Measurements from ENCODE around the gene CARMIL3.
A peak's percentile ranks its signal among the peaks of the same experiment; 100 is the strongest.

The CARMIL3 gene

DNA sequence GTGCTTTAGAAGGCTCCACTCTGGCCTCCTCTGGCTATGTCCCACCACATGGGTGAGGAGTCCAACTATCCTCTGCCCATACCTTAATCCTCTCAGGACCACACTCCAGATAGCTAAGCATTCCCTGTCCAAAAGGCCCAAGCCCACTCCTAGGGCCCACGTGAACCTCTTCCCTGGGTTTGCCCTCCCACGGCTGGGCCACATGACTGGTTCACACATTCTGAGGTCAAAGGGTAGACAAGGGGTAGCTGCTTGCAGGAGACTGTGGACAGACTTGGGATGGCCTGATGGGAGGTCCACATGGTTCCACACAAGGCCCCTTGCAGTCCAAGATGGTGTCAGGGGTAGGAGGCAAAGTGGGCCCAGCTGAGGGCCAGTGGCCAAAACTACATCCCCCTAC is 36.3 kb downstream of the CARMIL3 start:
- Histone ChIP-seq H3K4me3 (no peak overlapping the region), H3K27ac (no peak overlapping the region)

DNA sequence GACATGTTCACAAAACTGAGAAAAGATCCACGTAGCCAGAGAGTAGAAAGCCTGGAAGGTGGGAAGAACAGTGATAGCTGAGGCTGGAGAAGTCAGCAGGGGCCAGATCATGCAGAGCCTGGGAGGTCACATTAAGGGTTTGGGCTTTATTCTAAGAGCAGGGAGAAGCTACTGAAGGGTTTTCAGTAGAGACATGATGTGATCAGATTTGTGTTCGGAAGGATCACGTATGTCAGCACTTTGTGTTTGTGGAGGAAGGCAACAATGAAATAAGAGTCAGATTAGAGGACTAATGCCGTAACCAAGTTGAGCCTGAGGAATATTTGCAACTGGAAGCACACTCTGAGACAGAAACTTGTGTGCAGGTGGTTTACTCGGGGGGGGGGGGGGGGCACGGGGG is 38.1 kb downstream of the CARMIL3 start:
- H3K27ac ChIP-seq: no peak overlapping the region

DNA sequence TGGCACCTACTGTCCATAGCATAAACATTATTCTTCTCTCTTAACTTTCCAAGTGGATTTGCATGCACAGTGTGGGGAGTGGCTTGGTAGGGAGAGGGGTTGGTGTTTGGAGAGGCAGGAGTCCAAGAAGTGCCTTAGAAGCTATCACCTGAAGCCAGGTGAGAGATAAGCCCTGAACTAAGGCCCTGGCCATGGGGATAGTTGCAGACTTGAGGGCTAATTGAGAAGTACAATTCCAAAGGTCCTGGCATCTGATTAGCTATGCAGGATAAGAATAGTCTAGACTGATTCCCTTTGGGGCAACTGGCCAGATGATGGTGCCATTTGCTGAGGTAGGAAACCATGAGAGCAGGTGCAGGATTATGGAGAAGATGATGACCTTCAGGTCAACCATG is 40.3 kb downstream of the CARMIL3 start:
- H3K4me3 ChIP-seq: no peak overlapping the region
- H3K27ac ChIP-seq: peak overlapping the region in 3 of 21 experiments; percentile 12 to 90 (median 14)

More for the DNA sequence above, 38.1 kb downstream of the CARMIL3 start:
- H3K4me3 ChIP-seq: no peak overlapping the region

- peak overlapping the region in 12 of 21 experiments; percentile 14 to 100 (median 94) for H3K27ac ChIP-seq
- H3K4me3 ChIP-seq: no peak overlapping the region
These were observed 40.8 kb downstream of the CARMIL3 start for GRCh38 chr14:24092505-24093206.

- peak overlapping the region in 18 of 21 experiments; percentile 45 to 100 (median 96) for H3K27ac ChIP-seq
- H3K4me3 ChIP-seq: peak overlapping the region in 6 of 7 experiments; percentile 62 to 94 (median 74)
These were observed 41.5 kb downstream of the CARMIL3 start for GRCh38 chr14:24093207-24093900.

DNA sequence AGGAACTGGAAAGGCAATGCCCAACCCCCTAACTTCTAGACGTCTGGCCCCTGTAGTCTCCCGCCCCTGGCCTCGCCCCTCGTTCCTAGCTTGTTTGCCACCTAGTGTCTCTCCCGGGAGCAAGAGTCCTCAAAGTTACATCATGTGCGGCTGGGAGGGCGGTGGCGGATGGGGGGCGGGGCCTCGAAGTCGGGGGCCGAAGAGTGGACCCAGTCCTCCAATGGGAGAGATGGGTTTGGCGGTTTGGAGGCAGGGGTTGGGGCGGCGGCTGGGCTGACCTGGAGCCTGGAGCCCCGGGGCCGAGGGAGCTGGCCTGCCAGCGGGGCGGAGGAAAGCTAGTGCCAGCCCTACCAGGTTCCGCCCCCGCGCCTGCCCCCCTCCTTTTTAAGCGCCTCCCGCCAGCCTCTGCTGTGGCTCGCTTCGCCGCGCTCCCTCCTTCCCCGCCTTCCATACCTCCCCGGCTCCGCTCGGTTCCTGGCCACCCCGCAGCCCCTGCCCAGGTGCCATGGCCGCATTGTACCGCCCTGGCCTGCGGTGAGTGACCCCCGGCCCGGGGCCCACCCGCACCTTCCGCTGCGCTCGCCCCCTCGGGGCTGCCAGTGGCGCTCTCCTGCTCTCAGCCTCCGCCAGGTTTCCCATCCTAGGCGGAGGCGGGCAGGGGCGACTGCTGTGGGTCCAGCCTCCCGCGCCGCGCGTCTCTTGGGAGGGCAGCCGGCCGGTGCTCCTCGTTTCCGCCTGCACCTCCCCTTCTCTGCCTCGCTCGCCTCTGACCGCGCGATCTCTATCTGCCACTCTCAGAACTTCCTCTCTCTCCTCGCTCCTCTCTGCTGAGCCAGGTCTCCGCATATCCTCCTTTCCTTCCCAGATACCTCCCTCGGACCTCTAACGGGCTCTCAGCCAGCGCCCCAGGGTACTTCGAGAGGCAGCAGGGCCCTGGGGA is 42.4 kb downstream of the CARMIL3 start, which contains the start of gene PCK2:
Gene PCK2, plus strand, starts transcription at position 411 of the 940 bp plus-strand sequence. Its CDS starts 95 bp downstream, at position 506.
- H3K27ac ChIP-seq: peak within 1 kb of the TSS; percentile 81 to 100 (median 94)
- peak within 1 kb of the TSS; percentile 62 to 94 (median 76) for H3K4me3 ChIP-seq

GRCh38 chr14:24094841-24095270 is 43.0 kb downstream of the CARMIL3 start:
- Histone ChIP-seq H3K27ac (peak overlapping the region; percentile 81 to 100 (median 94)), H3K4me3 (peak overlapping the region; percentile 62 to 94 (median 76))

GRCh38 chr14:24095271-24096068 is 43.7 kb downstream of the CARMIL3 start:
- peak overlapping the region; percentile 81 to 100 (median 94) for H3K27ac ChIP-seq
- peak overlapping the region; percentile 62 to 94 (median 76) for H3K4me3 ChIP-seq

DNA sequence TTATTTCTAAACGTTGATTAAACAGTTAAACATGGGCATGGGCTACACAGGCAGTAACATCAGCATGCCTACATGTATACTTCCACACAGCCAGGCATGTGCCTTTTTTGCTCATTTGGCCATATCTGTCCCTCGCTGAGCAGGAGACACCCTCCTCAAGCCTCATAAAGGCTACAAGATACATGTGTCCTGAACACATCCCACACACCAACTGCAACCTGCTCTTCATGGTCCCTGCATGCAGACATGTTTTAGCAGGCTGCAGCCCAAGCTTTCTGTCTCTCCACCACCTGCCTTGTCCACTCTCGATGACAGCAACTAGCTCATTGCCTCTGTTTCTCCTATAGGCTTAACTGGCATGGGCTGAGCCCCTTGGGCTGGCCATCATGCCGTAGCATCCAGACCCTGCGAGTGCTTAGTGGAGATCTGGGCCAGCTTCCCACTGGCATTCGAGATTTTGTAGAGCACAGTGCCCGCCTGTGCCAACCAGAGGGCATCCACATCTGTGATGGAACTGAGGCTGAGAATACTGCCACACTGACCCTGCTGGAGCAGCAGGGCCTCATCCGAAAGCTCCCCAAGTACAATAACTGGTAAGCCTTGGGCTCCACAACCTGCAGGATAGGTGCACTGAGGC is 44.9 kb downstream of the CARMIL3 start:
- H3K27ac ChIP-seq: no peak overlapping the region
- no peak overlapping the region for H3K4me3 ChIP-seq

- no peak overlapping the region for H3K27ac ChIP-seq
- no peak overlapping the region for H3K4me3 ChIP-seq
These were observed 46.6 kb downstream of the CARMIL3 start for GRCh38 chr14:24098229-24098926.

DNA sequence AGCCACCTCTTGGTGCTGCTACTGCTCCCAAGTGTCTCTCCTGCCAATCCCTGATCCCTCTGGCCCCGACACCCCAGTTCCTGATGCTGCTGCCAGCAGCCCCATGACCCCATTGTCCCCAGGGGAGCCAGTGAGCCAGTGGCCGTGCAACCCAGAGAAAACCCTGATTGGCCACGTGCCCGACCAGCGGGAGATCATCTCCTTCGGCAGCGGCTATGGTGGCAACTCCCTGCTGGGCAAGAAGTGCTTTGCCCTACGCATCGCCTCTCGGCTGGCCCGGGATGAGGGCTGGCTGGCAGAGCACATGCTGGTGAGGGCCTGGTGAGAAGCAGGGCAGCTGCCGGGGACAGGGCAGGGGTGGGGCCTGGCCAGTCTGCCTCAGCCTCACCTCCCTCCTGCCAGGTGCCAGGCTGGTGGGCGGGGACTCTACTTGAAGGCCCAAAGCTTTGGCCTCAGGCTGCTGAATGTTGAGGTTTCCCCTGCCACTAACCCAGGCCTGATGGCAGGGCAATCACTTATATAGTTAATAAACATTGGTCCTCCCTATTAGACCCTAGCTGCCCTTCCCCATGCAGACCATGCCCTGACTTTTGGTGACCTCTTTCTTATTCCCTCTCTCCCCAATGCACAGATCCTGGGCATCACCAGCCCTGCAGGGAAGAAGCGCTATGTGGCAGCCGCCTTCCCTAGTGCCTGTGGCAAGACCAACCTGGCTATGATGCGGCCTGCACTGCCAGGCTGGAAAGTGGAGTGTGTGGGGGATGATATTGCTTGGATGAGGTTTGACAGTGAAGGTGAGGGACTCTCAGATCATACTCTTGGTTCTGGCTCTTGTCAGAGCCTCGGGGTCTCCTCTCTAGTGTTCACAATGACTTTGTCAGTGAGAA is 47.4 kb downstream of the CARMIL3 start:
- no peak overlapping the region for H3K4me3 ChIP-seq
- H3K27ac ChIP-seq: no peak overlapping the region

DNA sequence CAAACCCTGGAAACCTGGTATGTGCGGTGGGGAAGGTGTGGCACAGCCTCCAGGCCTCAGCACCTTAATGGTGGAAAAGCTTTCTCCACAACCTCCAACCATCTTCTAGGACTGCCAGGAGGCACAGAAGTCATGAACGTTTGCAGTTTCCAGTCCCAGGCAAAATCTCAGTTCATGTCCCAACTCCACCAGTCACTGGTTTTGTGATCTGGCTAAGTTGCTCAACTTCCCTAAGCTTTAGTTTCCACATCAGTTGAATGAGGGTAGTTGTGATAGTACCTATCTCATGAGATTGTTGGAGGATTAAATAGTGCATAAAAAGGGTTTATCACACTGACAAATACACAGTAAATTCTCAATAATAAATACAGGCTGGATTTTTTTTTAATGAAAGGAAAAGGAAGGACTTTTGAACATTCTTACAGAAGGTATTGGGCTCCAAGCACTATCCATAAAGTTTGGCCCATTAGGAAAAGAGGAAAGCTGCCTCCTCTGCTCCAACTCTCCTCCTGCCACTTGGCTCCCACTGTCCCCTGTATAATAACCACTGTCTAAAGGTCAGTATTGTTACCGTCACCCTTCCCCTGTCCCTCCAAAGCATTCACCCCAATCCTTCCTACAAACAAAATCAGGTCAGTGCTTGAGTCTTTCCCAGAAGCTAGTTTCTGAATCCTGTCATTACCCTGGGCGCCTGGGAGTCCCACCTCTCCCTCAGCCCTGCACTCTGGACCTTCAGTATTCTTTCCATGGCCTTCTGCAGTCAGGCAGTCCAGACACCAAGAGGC is 48.6 kb downstream of the CARMIL3 start:
- H3K27ac ChIP-seq: no peak overlapping the region
- H3K4me3 ChIP-seq: no peak overlapping the region

DNA sequence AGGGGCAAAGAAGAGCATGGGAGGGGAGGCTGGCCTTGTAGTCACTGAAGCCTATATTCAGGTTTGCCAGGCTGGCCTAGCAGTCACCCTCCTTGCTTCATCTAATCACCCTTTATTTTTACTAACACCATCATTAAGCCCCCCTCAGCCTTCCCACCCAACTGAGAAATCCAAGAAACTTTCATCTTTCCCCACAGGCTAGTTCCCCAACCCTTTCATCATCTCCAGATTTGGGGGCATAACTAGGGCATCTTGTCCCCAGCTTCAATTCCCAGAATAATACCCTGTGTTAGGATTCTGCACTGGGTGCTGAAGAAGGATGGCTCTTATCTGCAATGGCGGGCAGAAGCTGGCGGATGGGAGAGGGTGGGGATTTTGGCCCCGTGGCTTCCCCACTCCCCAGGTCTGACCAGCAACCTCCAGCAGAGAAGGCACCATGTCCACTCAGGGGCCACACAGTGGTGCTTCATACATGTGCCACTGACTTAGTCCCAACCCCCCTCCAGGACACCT is 49.2 kb downstream of the CARMIL3 start:
- Histone ChIP-seq H3K27ac (no peak overlapping the region), H3K4me3 (no peak overlapping the region)

GRCh38 chr14:24102357-24103048 is 50.7 kb downstream of the CARMIL3 start:
- Histone ChIP-seq H3K4me3 (no peak overlapping the region), H3K27ac (no peak overlapping the region)

- no peak overlapping the region for H3K27ac ChIP-seq
- no peak overlapping the region for H3K4me3 ChIP-seq
These were observed 51.6 kb downstream of the CARMIL3 start for GRCh38 chr14:24103451-24103850.
